Body of pancreas (tissue), 4 donors: Measurements from ENCODE around the gene HSF5.

Experiments
- CTCF ChIP-seq, 7 experiments: fragments of 450-650 bp in 4 of 7; fragments of 200-600 bp in 3 of 7; sonication (generic) in 3 of 7; IDR thresholded peaks; one replicate each; pipeline ENCODE4 v1.5.1; 2016 to 2019; ENCODE audit warnings: antibody characterized with exemption in 7 of 7
- POLR2A ChIP-seq, 3 donors: fragments of 450-650 bp; IDR thresholded peaks; one replicate each; pipeline ENCODE4 v1.6.1; 2016; ENCODE audit warnings: antibody characterized with exemption in 3 of 3, mild to moderate bottlenecking in 2 of 3

- TF ChIP-seq CTCF (IDR thresholded peaks at IDR 0.05) (no peak), POLR2A (IDR thresholded peaks at IDR 0.05) (no peak)
Observed at GRCh38 chr17:58390884-58391283, 97.3 kb downstream of the HSF5 start.
